ENCODE data around the gene PHC2. TPM values are rescaled to one million over a fixed set of nuclear protein-coding genes. Genes with fewer than 3 reads are reported as not detected.

PHC2 gene
- total RNA-seq, 1 experiment from 2014 or later, result 176 TPM

- no peaks in the 10 kb centered on the region for H3K9me3 ChIP-seq (ENCODE audit: control insufficient read depth in 1 of 2, insufficient read depth in 1 of 2, low read depth in 1 of 2, low read length in 2 of 2)
- RAD21 ChIA-PET (ENCODE audit: low non-redundant PET in 1 of 2, low total read pairs in 2 of 2, uncharacterized antibody in 2 of 2, unreplicated experiment in 2 of 2), result no interaction called here
- no peaks in the 10 kb centered on the region for H4K20me1 ChIP-seq (ENCODE audit: insufficient read depth)
- H3K27ac ChIP-seq (ENCODE audit: low read depth, low read length), result no peak overlapping the region; the same call in 1 of the 2 replicates
- BruUV-seq (replicated peaks), result no TSS peak
- POLR2A ChIA-PET, result no interaction called here
- ATAC-seq (no peak), DNase-seq (ENCODE audit: low read depth, low spot score) (no peak)
- peaks cover 5% of the 10 kb centered on the region; the same call in 1 of the 2 replicates for H3K79me2 ChIP-seq (ENCODE audit: insufficient read depth, low read length)
- intact Hi-C loops (cut with micrococcal nuclease), result no loop called here
- H3K9me2 ChIP-seq (ENCODE audit: insufficient read depth), result no peaks in the 10 kb centered on the region
- CTCF ChIA-PET, result interaction anchor here (0.6 to 1.5 kb wide), 2 partner anchors 12 to 152 kb away, joined by 3 read pairs; no protein-coding TSS in a partner anchor
- H3K4me2 ChIP-seq (ENCODE audit: low read length), result no peak overlapping the region
- no peaks in the 10 kb centered on the region for H3K27me3 ChIP-seq (ENCODE audit: insufficient read depth, low read length)
- no peak overlapping the region for H3K4me3 ChIP-seq (replicated peaks in 1 of 2; ENCODE audit: low read depth in 1 of 2, low read length in 2 of 2)
- H2AFZ ChIP-seq (ENCODE audit: low read depth, low read length, poor library complexity, severe bottlenecking), result no peak overlapping the region
- H3K9ac ChIP-seq (ENCODE audit: low read length), result no peak overlapping the region
- no peaks in the 10 kb centered on the region for H3K36me3 ChIP-seq (ENCODE audit: control insufficient read depth in 1 of 2, insufficient read depth in 2 of 2, low read length in 2 of 2)
- TF ChIP-seq ZBTB33 (IDR thresholded peaks at IDR 0.05; ENCODE audit: extremely low read depth, insufficient replicate concordance, low read length), result no peak
- no peak for TF ChIP-seq MAX (IDR thresholded peaks at IDR 0.05)
- TF ChIP-seq CTCF (IDR thresholded peaks at IDR 0.05 in 2 of 3, conservative IDR thresholded peaks at IDR 0.05 in 1 of 3; ENCODE audit: borderline replicate concordance in 1 of 3, insufficient read depth in 1 of 3, low read depth in 2 of 3, low read length in 2 of 3), result no peak
- H3K4me1 ChIP-seq (ENCODE audit: control insufficient read depth in 1 of 2, insufficient read depth in 2 of 2, low read length in 2 of 2), result peaks cover 6 to 33% of the 10 kb centered on the region in 2 experiments; a peak in 3 of 4 replicates
Observed at GRCh38 chr1:33468011-33468410, 37.1 kb upstream of the PHC2 start.

- H3K4me1 ChIP-seq (ENCODE audit: control insufficient read depth in 1 of 2, insufficient read depth in 2 of 2, low read length in 2 of 2), result peaks cover 4 to 21% of the 10 kb centered on the region in 2 experiments; a peak in 3 of 4 replicates
- no peaks in the 10 kb centered on the region for H4K20me1 ChIP-seq (ENCODE audit: insufficient read depth)
- H3K9me3 ChIP-seq (ENCODE audit: control insufficient read depth in 1 of 2, insufficient read depth in 1 of 2, low read depth in 1 of 2, low read length in 2 of 2), result no peaks in the 10 kb centered on the region
- intact Hi-C loops (cut with micrococcal nuclease), result no loop called here
- H3K9me2 ChIP-seq (ENCODE audit: insufficient read depth), result no peaks in the 10 kb centered on the region
- no peak for DNase-seq (ENCODE audit: low read depth, low spot score)
- ChIA-PET CTCF (no interaction called here), RAD21 (ENCODE audit: low non-redundant PET in 1 of 2, low total read pairs in 2 of 2, uncharacterized antibody in 2 of 2, unreplicated experiment in 2 of 2) (no interaction called here), POLR2A (no interaction called here)
- no peaks in the 10 kb centered on the region for H3K79me2 ChIP-seq (ENCODE audit: insufficient read depth, low read length)
- H3K4me2 ChIP-seq (ENCODE audit: low read length), result no peak overlapping the region
- no peaks in the 10 kb centered on the region for H3K27me3 ChIP-seq (ENCODE audit: insufficient read depth, low read length)
- no TSS peak for BruUV-seq (replicated peaks)
- H3K36me3 ChIP-seq (ENCODE audit: control insufficient read depth in 1 of 2, insufficient read depth in 2 of 2, low read length in 2 of 2), result no peaks in the 10 kb centered on the region
- H3K27ac ChIP-seq (ENCODE audit: low read depth, low read length), result no peak overlapping the region
- H2AFZ ChIP-seq (ENCODE audit: low read depth, low read length, poor library complexity, severe bottlenecking), result no peak overlapping the region
- no peak overlapping the region for H3K9ac ChIP-seq (ENCODE audit: low read length)
- no peak overlapping the region for H3K4me3 ChIP-seq (replicated peaks in 1 of 2; ENCODE audit: low read depth in 1 of 2, low read length in 2 of 2)
- no peak for ATAC-seq
- TF ChIP-seq MAX (IDR thresholded peaks at IDR 0.05) (no peak), TCF7L2 (IDR thresholded peaks at IDR 0.05; ENCODE audit: borderline replicate concordance, extremely low read depth, insufficient read depth, insufficient read length) (no peak), ZFX (IDR thresholded peaks at IDR 0.05) (no peak), REST (IDR thresholded peaks at IDR 0.05; ENCODE audit: low read depth) (no peak), SRF (IDR thresholded peaks at IDR 0.05; ENCODE audit: low read depth) (no peak), YY1 (IDR thresholded peaks at IDR 0.05; ENCODE audit: extremely low read depth, insufficient replicate concordance, low read depth, low read length) (no peak), POLR2A (IDR thresholded peaks at IDR 0.05; ENCODE audit: borderline replicate concordance, extremely low read depth, insufficient read depth, insufficient read length) (no peak), CEBPB (IDR thresholded peaks at IDR 0.05; ENCODE audit: low read depth) (no peak), RAD21 (IDR thresholded peaks at IDR 0.05; ENCODE audit: low read depth) (no peak), EGR1 (IDR thresholded peaks at IDR 0.05; ENCODE audit: low read depth) (no peak)
Observed at GRCh38 chr1:33466159-33466558, 35.3 kb upstream of the PHC2 start.

Data from HCT116 (cell line).